D341Med (cell line): ENCODE data around the gene REN.
A peak's percentile ranks its signal among the peaks of the same experiment; 100 is the strongest.

Experiments used
- DNase-seq: peaks from one replicate; pipeline ENCODE4 v3.0.0; 2012; ENCODE audit warnings: low spot score

REN gene

GRCh38 chr1:204166219-204166618 lies at the start of gene REN:
REN (minus strand) TSS chr1:204166337; CDS start chr1:204166293, 44 bp downstream.
- no peak for DNase-seq

DNA sequence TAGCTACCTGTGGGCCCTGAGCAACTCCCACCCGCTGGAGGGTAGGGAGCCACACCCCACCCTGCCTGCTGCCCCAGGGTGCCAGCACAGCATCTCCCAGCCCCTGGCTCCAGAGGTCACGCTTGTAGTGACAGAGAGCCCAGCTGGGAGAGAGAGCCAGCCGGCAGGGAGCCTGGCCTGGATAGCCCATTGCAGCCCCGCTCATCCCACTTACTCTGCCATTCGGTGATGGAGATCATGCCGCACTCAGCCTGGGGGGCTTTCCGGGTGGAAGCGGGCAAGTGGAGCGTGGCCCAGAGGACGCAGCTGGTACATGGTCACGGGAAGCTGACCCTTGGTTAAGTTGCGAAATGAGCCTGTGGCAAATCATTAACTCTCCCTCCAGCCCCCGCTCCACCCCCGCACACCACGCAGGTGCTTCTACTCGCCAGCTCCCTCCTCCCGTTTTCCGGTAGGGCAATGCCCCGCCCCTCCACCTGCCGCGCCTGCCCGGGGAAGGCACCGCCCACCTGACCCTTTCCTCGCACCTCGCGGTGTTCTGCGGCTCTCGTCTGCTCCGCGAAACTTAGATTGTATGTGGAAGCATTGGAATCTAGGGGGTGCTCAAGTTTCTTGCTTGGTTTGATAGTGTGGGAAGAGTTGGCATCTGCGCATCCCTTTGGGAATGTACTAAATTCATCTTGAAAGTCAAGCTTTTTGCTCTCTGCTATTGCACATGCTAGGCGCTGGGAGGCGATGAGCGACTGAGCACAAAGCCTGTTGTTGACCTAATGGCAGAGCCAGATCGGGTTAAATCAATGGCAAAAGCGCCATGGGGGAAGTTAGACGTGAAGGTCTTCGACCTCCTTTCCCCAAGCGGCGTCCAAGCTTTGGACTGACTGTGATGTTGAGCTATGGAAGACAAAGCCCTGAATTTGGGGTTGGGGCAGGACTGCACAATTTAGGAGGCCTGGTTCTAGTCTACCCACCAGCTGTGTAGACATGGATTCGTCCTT lies 47.8 kb upstream of the REN start, which contains the start of gene GOLT1A:
Gene GOLT1A, minus strand, starts transcription at position 321 of the 995 bp plus-strand sequence. Its CDS starts 82 bp downstream, at position 239.
- peak; percentile 74 for DNase-seq

DNA sequence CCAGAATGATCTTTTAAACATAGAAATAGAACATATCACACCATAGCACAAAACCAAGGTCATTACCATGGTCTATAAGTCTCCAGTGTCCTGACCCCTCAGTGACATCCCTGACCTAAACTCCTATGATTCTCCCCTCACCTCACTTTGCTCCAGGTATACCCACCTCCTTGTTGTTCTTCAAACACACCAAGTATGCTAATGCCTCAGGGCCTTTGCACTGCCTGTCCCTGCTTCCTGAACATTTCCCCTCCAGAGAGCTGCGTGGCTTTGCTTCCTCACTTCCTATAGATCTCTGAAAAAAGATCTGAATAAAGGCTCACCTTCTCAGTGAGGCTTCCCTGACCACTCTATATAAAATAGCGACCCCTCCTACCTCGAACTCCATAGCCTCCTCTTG lies 46.6 kb upstream of the REN start:
- DNase-seq: no peak

- DNase-seq: no peak
Observed at GRCh38 chr1:204211046-204211445, 44.9 kb upstream of the REN start.

- DNase-seq: peak; percentile 94
Observed at GRCh38 chr1:204207136-204207616, 41.0 kb upstream of the REN start.

- no peak for DNase-seq
Observed at GRCh38 chr1:204206121-204206520, 40.0 kb upstream of the REN start.

- DNase-seq: no peak
Observed at GRCh38 chr1:204205486-204205885, 39.3 kb upstream of the REN start.

DNA sequence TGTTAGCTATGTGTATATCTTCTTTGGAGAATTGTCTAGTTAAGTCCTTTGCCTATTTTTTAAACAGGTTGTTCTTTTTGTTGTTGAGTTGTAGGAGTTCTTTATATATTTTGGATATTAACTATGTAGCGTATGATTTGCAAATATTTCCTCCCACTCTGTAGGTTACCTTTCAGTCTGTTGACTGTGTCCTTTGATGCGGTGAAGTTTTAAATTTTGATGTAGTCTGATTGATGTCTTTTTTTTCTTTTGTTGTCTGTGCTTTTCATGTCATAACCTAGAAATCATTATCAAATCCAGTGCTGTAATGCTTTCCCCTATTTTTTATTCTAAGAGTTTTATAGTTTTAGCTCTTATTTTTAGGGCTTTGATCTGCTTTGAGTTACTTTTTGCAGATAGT lies 38.8 kb upstream of the REN start:
- no peak for DNase-seq

- DNase-seq: no peak
Observed at GRCh38 chr1:204203206-204203767, 37.1 kb upstream of the REN start.

- DNase-seq: no peak
Observed at GRCh38 chr1:204202481-204202880, 36.3 kb upstream of the REN start.

GRCh38 chr1:204201348-204202040 lies 35.4 kb upstream of the REN start:
- no peak for DNase-seq

DNA sequence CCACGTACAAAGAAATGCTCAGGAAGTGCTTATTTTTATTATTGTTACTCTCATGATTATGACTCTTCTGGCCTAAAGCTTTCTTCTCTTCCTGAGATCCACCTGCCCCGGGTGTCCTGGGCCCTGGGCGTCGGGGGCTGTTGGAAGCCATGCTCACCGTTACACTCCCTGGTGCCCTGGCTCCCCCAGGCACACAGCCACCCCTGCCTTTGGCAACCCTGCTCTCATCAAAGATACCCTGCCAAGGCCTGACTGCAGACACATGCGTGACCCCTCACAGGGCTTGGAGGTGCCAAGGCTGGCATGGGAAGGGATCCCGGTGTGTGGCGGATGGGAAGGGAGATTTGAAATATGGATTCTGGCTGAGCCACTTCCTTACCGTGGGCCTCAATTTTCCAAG lies 33.4 kb upstream of the REN start:
- no peak for DNase-seq

- peak; percentile 69 for DNase-seq
Observed at GRCh38 chr1:204198348-204199340, 32.5 kb upstream of the REN start.

DNA sequence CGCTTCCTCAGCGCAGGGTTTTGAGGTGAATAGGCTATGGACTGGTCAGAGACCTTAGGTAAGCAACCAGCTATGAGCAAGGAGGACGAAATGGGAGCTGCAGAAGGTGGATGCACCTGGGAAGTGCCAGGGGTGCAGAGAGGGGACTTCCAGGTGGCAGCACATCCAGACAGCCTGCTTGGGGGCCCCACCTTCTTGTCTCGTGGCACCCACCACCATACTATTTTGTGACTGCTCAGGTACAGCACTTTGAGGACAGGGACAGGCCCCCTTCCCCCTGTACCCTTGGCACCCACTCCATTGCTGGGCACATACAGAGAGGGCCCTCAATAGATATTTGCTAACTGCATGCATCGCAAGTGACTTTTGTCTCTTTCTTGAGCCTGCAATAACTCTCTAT lies 30.9 kb upstream of the REN start:
- no peak for DNase-seq

GRCh38 chr1:204196068-204196795 lies 30.1 kb upstream of the REN start, which contains the start of gene KISS1:
KISS1 (minus strand) TSS chr1:204196491; CDS start chr1:204192876, 3,615 bp downstream.
- DNase-seq: no peak

DNA sequence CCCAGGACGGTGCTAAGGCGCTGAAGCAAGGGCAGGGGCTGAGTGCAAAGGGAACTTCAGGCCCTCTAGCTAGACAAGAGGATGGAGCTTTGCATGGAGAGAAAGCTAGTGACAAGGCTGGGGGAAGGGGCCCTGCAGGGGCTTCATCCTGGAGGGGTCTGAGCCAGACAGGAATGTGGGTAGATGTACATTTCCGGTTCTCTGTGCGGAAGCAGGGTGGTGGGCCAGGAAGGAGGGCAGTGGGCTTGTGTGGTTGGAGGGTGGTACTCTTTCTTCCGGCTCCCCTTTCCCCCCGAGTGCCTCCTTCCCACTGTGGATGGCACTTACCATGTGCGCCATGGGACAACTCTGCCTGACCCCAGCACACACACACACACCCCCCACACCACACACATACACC lies 28.6 kb upstream of the REN start:
- no peak for DNase-seq

DNA sequence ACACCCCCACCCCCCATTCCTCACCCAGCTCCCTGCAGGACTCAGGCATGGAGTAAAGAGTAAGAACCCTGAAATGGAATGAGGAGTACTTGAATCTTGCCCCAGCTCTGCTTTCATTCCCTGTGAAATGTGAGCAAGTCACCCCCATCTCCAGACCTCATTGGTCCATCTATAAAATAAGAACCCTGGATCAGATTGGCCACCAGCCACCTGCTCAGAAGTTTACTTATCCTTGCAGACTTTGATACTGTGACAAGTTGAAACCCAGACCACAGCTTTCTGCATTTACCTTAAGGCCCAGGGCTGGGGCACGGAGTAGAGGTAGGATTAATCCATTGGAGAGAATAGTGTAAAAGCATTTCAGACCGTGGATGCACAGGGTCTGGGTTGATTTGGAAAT lies 27.9 kb upstream of the REN start:
- DNase-seq: no peak

GRCh38 chr1:204192589-204193352 lies 26.6 kb upstream of the REN start:
- DNase-seq: no peak

- DNase-seq: no peak
Observed at GRCh38 chr1:204192046-204192445, 25.9 kb upstream of the REN start.

- no peak for DNase-seq
Observed at GRCh38 chr1:204191456-204191855, 25.3 kb upstream of the REN start.
